ENCODE measurements around the gene TMEM163. TPM values are rescaled to one million over a fixed set of nuclear protein-coding genes. Genes with fewer than 3 reads are reported as not detected.

Gene TMEM163
- total and polyA plus RNA-seq, 2 of the 13 experiments (the other 11 are each of a cell fraction or from before 2014, with no cell fraction given) = 0.05 TPM; not detected in 1

- TF ChIP-seq, protein P1, sequence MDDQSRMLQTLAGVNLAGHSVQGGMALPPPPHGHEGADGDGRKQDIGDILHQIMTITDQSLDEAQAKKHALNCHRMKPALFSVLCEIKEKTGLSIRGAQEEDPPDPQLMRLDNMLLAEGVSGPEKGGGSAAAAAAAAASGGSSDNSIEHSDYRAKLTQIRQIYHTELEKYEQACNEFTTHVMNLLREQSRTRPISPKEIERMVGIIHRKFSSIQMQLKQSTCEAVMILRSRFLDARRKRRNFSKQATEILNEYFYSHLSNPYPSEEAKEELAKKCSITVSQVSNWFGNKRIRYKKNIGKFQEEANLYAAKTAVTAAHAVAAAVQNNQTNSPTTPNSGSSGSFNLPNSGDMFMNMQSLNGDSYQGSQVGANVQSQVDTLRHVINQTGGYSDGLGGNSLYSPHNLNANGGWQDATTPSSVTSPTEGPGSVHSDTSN (CRISPR knock-in tag; IDR thresholded peaks at IDR 0.05; ENCODE audit: borderline replicate concordance) = no peak
- TF ChIP-seq KAT8 (CRISPR knock-in tag; IDR thresholded peaks at IDR 0.05) (peak; percentile 82; the same call in 1 of the 2 replicates), FLYWCH1 (CRISPR knock-in tag; IDR thresholded peaks at IDR 0.05) (no peak), KMT2A (CRISPR knock-in tag; IDR thresholded peaks at IDR 0.05) (0 out of 2 replicates have a peak, but pooled peaks have one; percentile 52), ZNF326 (CRISPR knock-in tag; IDR thresholded peaks at IDR 0.05; ENCODE audit: borderline replicate concordance) (no peak), ZNF205 (CRISPR knock-in tag; IDR thresholded peaks at IDR 0.05) (peak; percentile 89; the same call in 1 of the 2 replicates), ZNF225 (CRISPR knock-in tag; IDR thresholded peaks at IDR 0.05) (no peak; the same call in 1 of the 2 replicates), ESRRA (CRISPR knock-in tag; IDR thresholded peaks at IDR 0.05; ENCODE audit: low read depth) (peak; percentile 93), PCBP2 (optimal IDR thresholded peaks at IDR 0.05; ENCODE audit: low read depth, low read length, poor library complexity, severe bottlenecking) (no peak), POLR2A (IDR thresholded peaks at IDR 0.05; ENCODE audit: insufficient read depth in 1 of 2, low read depth in 2 of 2, low read length in 2 of 2) (peak in 1 of 2 experiments; percentile 63; a peak in 3 of 4 replicates), SNAI1 (CRISPR knock-in tag; IDR thresholded peaks at IDR 0.05; ENCODE audit: borderline replicate concordance) (no peak), SPEN (CRISPR knock-in tag; IDR thresholded peaks at IDR 0.05; ENCODE audit: low read depth) (no peak), E2F1 (CRISPR knock-in tag; IDR thresholded peaks at IDR 0.05) (no peak), NR0B2 (CRISPR knock-in tag; IDR thresholded peaks at IDR 0.05) (no peak), CREBL2 (CRISPR knock-in tag; IDR thresholded peaks at IDR 0.05; ENCODE audit: borderline replicate concordance) (no peak), ZNF563 (CRISPR knock-in tag; IDR thresholded peaks at IDR 0.05) (no peak), RCOR2 (CRISPR knock-in tag; IDR thresholded peaks at IDR 0.05) (peak; percentile 98), PLSCR1 (CRISPR knock-in tag; IDR thresholded peaks at IDR 0.05; ENCODE audit: borderline replicate concordance) (no peak), ZNF615 (CRISPR knock-in tag; IDR thresholded peaks at IDR 0.05; ENCODE audit: borderline replicate concordance) (no peak), BRF2 (CRISPR knock-in tag; IDR thresholded peaks at IDR 0.05) (peak; percentile 76; the same call in 1 of the 2 replicates), BCL6 (CRISPR knock-in tag; IDR thresholded peaks at IDR 0.05) (peak; percentile 93), ZNF773 (CRISPR knock-in tag; IDR thresholded peaks at IDR 0.05; ENCODE audit: borderline replicate concordance) (no peak)
- TF ChIP-seq, protein P2, sequence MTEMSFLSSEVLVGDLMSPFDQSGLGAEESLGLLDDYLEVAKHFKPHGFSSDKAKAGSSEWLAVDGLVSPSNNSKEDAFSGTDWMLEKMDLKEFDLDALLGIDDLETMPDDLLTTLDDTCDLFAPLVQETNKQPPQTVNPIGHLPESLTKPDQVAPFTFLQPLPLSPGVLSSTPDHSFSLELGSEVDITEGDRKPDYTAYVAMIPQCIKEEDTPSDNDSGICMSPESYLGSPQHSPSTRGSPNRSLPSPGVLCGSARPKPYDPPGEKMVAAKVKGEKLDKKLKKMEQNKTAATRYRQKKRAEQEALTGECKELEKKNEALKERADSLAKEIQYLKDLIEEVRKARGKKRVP (CRISPR knock-in tag; IDR thresholded peaks at IDR 0.05) = peak in 1 of 2 experiments; percentile 79; a peak in 1 of 4 replicates
Measured at GRCh38 chr2:134432435-134432883, 286.3 kb downstream of the TMEM163 start (continued).

Measured in HepG2 (cell line).